HG03095 (cell line): ENCODE results near the gene FSD1L.

Experiments used
- ATAC-seq: cut with Tn5 transposase; IDR thresholded peaks from one replicate; pipeline ENCODE4 v1.9.1; 2021; ENCODE audit warnings: moderate library complexity; ENCODE audit not compliant: unreplicated experiment

FSD1L gene

DNA sequence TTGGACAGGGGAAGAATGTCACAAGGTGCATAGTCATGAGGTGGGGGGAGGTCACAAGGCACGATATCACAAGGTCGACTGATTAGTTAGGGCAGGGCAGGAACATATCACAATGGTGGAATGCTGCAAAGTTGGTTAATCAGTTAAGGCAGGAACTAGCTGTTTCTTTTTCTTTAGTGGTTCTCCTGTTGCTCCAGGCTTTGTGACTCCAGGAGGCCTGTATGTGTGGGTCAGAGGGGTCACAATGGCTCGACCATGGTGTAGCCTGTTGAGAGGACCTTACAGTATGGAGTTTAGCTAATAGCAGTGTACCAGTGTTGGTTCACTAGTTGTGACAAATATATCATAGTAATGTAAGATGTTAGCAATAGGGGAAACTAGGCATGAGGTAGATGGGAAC lies 12.4 kb upstream of the FSD1L start:
- ATAC-seq, result no peak

DNA sequence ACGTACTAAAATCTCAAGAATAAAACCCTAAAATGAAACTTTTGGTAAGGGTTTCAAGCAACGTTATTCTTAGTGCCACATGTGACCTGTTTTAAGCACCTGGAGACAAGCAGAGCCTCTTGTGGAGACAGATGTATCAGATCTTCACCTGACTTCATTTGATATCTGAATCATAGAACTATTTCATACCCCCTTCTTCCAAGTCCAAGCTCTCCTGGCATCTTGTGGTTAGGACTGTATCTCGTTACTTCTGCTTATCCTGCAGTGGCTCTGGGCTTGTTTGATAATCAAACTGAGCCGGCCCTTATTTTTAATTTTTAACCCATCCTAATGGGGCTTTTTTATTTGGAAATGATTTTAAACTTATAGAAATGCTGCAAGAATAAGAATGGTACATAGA lies 11.1 kb upstream of the FSD1L start:
- ATAC-seq, result no peak

DNA sequence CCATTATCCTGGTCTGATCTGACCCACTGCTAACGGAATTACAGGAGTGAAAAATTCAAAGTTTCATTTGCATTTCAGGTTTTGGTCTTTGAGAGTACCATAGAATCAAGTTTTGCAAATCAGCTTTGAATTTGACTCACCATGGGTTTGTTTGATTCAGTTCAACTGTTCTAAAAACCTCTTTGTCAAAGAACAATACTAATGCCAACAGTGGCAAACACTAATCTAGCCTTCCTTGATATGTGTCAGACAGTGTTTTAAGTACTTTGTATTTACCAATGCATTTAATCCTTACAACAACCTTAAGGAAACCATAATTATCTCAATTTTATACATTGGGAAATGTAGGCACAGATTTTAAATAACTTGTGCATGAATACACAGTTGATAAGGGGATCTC lies 10.1 kb upstream of the FSD1L start:
- ATAC-seq, result no peak

GRCh38 chr9:105438141-105438806 lies 9.6 kb upstream of the FSD1L start:
- no peak for ATAC-seq

GRCh38 chr9:105439428-105439827 lies 8.4 kb upstream of the FSD1L start:
- no peak for ATAC-seq

DNA sequence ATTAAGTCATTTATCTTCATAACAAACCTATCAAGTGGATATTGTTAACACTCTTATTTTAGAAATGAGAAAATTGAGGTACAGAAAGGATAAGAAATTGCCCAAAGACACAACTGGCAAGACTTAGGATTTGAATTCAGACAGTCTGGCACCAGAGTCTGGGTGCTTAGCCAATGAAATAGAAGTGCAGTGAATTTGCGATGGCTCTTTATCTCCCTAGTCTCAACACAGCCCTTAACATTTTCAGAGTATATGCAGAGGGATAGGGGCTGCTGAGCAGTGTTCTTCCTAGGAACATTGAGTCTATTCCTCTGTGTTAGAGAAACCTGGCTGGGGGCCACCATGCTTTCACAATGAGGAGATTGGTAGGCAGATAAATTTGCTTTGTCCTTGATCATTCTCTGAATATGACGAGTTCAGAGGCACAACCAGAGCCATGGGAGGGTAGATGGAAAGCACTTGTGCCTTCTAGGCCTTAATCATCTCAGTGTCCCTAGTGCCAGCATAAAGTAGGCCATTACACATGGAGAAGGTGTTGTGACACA lies 6.1 kb upstream of the FSD1L start:
- no peak for ATAC-seq

- no peak for ATAC-seq
Measured at GRCh38 chr9:105443121-105443520, 4.7 kb upstream of the FSD1L start.

DNA sequence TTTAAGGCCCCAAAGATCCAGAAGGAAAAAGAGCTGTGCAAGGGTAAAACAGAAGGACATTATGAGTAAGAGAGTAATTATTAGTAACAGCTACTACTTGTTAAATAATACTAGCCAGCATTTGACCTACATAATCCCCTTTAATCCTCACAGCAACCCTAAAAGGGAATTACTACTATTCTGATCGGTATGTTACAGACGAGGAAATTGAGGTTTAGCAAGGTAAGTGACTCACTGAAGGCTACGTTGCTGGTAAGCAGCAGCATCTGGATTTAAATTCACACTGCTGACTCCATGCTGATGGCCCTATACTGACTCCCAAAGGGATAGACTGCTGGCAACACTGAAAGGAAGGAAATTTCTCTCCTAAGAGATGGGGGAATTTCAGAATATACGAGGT lies 3.7 kb upstream of the FSD1L start:
- no peak for ATAC-seq

GRCh38 chr9:105445203-105445881 lies 2.5 kb upstream of the FSD1L start:
- ATAC-seq, result no peak

DNA sequence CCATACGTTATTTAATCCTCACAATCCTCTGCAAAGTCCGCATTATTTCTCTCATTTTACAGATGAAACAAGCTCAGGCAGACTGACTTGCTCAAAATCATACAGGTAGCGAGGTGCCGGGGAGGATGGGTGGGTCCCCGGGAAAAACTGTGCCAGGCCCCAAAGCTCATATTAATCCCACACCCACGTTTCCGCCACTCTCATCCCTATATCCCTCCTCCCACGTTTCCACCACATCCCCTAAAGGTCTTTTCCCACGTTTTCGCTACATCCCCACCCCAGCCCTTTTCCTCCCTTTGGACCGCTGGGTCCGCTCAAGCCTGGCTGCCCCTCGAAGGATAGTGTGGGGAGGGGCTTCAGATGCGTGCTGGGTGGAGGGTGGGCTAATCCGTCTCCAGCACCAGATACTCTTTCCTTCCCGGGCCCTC lies 434 bp upstream of the FSD1L start:
- no peak for ATAC-seq

DNA sequence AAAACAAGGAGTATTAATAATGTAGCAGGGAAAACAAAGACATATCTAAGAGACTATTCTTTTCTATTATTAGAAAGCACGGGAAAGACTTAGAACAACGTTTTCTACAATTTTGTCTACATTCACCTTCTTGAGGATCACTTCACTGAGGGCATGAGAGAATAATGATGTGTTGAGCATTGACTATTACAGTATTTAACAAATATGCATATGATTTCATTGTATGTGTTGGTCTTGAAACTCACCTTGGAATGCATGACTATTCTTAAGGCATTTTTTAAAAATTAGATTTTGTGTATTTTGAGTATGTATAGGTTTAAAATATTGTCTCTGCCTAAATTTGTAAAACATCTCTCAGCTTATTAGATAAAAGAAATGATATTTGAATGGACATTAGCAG lies 1.2 kb downstream of the FSD1L start:
- ATAC-seq, result no peak

GRCh38 chr9:105452185-105452584 lies 4.4 kb downstream of the FSD1L start:
- ATAC-seq, result no peak

GRCh38 chr9:105455836-105456475 lies 8.1 kb downstream of the FSD1L start:
- ATAC-seq, result no peak

DNA sequence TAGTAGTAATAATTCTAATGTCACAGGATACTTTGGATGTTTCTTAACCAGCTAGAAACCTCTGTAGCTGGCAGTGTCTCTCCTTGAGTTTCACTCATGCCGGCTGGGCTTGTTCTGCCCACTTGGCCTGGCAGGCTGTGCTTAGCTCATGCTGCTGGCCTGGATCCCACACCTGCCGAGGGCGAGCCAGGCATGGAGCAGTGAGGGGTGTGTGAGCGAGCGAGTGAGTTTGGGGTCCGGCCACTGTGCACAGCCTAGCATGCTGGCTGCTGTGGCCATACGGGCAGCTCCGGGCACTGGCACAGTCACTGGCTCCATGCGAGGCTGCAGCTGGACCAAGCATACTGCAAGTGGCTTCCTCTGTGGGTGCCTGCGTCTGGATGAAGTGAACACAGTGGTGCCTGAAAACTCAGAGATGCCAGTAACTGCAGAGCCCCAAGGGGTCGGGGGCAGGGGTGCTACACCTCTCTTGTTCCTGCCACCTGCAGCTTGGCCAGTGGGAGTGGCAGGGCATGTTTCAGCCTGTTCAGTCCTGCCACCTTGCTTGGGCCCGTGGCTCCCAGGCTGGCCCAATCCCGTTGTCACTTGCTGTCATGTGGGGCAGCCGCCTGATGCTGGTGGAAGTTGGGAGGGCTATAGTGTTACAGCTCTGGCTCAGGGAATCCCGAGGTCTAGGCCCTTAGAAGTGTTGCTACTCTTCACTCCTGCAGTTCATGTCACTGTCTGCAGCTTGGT lies 9.9 kb downstream of the FSD1L start:
- no peak for ATAC-seq

- no peak for ATAC-seq
Measured at GRCh38 chr9:105458404-105458803, 10.6 kb downstream of the FSD1L start.

DNA sequence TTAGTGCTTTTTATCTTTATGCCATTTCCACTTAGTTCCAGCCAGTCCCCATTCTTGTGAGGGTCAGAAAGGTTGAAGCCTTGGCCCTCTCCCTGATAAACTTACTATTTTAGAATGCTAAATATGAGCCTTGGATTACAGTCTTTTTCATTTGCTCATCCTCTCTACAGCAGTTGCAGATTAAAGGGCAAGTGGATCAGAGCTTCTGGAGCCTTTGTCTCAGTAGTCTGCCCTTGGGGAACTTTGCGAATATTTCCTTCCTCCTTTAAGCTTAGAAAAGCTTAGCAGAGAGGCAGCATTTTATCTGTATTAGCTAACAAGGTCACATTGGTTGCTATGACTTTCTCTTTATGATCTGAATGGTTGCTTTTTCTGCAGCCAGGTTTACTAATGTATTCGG lies 11.5 kb downstream of the FSD1L start:
- ATAC-seq, result no peak

- no peak for ATAC-seq
Measured at GRCh38 chr9:105466898-105467455, 19.1 kb downstream of the FSD1L start.

DNA sequence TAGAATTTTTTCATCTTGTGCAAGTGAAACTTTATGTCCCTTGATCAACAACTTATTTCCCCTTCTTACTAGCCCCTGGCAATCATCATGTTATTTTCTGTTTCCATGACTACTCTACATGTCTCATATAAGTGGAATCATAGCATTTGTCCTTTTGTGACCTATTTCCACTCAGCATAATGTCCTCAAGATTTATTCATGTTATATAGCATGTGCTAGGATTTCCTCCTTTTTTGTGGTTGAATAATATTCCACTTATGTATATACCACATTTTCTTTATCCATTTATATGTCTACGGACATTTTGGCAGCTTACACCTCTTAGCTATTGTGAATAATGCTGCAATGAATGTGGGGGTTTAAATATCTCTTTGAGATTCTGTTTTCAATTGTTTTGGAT lies 21.0 kb downstream of the FSD1L start:
- ATAC-seq, result no peak

DNA sequence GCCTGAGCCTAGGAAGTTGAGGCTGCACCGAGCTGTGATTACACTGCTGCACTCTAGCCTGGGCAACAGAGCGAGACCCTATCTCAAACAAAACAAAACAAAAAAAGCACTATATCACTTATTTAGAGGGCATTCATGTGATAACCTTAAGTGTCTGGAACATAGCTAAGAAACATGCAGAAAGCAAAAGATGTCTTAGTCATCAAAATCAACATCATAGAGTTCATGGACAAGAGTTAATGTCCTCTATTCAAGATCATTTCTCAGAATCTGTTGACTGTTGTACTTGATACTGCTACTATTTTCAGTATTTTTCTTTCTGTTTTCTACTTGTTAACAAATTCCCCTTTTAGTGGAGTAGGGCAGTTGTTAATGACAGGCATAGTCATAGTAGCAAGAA lies 25.4 kb downstream of the FSD1L start:
- ATAC-seq, result no peak

GRCh38 chr9:105475302-105475701 lies 27.5 kb downstream of the FSD1L start:
- ATAC-seq, result no peak

DNA sequence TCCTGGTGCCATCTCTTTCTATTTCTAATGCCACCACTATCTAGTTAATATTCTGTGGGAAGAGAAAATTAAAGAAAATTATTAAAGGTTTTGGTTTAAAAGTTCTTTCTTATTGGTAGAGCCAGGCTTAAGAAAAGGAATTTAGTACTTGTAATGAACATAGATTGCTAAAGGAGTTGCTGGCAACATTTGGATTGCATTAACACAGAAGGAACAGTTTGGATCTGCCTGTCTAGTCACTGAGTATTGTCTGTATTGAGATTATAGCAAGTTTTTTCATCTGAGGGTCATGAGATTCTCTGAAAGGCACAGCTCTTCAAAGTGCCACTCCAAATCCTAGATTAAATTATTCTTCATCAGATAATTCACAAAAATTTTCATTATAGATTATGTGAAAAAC lies 32.0 kb downstream of the FSD1L start:
- no peak for ATAC-seq
